Fibroblast of skin of right biceps (primary cell): Measurements from ENCODE around the gene DNASE2.
"Not testable (repeated sequence)": the region's sequence is repeated elsewhere in the genome, so short reads cannot be mapped to it uniquely, and the experiment has no call there.

ENCODE experiments used
- DNase-seq: peaks from one replicate; pipeline ENCODE4 v3.0.0-alpha.2; 2013

Gene DNASE2, protein sequence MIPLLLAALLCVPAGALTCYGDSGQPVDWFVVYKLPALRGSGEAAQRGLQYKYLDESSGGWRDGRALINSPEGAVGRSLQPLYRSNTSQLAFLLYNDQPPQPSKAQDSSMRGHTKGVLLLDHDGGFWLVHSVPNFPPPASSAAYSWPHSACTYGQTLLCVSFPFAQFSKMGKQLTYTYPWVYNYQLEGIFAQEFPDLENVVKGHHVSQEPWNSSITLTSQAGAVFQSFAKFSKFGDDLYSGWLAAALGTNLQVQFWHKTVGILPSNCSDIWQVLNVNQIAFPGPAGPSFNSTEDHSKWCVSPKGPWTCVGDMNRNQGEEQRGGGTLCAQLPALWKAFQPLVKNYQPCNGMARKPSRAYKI

GRCh38 chr19:12881172-12881808 lies at the start of gene DNASE2:
DNASE2 (minus strand) TSS chr19:12881449; CDS start chr19:12881375, 74 bp downstream.
- DNase-seq, result peak; percentile 89

- no peak for DNase-seq
These were observed 48.9 kb upstream of the DNASE2 start for GRCh38 chr19:12930002-12930645.

- no peak for DNase-seq
These were observed 43.5 kb upstream of the DNASE2 start for GRCh38 chr19:12924621-12925310.

- no peak for DNase-seq
These were observed 41.7 kb upstream of the DNASE2 start for GRCh38 chr19:12922959-12923358.

- no peak for DNase-seq
These were observed 39.8 kb upstream of the DNASE2 start for GRCh38 chr19:12921047-12921446.

DNA sequence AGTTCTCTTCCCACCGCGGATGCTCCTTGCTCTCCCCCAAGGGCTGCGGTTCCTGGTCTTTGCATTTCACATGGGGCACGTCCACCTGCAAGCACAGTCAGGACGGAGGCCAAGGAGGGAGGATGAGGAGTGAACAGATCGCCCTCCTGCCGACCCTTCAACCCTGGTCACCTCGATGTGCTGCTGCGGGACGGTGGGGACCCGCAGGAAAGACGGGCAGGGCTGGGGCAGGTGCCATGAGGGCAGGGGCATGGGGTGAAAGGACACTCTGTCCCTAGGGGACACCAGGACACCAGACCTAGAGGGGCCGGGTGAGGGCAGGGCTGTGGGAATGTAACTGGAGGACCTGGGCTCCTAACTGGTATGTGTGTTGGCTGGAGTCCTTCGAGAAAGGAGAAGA lies 37.0 kb upstream of the DNASE2 start:
- no peak for DNase-seq

GRCh38 chr19:12915860-12916259 lies 34.6 kb upstream of the DNASE2 start:
- DNase-seq, result not testable (repeated sequence)

DNA sequence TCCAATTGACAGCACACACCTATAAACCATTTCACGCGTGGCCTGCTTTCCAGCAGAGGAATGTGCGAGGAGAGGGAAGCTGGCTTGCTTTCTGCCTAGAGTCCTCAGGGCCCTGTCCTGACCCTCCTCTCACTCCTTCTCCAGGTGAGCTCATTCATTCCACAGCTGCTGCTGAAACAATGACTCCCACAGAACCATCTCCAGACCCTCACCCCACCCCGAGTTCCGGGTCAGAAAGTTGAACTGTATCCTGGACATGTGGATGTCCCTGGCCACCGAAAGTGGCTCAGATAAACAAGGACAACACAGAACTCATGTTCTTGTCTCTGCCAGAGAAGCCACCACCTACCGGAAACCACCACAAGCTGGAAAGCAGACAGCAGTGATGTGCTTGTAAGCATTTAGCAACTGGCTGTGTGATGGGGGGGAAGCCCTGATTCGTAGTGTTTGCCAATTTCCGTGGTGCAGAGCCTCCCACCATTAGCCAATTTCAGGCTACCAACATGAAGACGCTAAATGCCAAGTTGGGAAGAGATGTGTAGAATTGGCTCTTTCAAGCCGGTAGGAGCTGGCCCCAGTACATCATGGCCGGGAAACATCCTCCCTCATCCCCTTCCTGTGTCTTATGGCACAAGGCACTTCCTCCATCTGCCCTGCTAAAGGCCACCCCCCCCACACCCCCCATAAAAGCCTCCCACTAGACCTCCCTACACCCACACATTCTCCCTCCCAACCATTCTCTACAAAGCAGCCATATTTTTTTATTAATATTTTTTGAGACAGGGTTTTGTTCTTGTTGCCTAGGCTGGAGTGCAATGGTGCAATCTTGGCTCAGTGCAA lies 32.8 kb upstream of the DNASE2 start:
- peak; percentile 34 for DNase-seq

GRCh38 chr19:12913011-12913561 lies 31.8 kb upstream of the DNASE2 start:
- DNase-seq, result peak; percentile 70

- DNase-seq, result no peak
These were observed 31.3 kb upstream of the DNASE2 start for GRCh38 chr19:12912571-12912970.

DNA sequence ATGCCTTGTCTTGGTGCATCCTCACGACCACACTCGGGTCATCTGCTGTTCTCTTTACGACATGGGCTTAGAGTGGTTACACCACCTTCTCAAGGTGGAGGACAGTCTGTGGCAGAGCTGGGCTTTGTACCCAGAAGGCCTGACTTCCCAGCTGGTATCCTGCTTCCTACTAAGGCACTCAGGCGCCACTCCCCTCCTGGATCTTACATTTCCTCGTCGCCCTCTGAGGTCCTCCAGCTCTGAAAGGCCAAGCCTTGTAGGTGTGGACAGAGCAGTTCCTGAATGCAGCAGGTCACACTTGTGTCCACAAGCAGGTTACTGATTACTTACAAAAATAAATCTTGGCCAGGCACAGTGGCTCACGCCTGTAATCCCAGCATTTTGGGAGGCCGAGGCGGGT lies 25.9 kb upstream of the DNASE2 start:
- DNase-seq, result no peak

- no peak for DNase-seq
These were observed 18.8 kb upstream of the DNASE2 start for GRCh38 chr19:12899891-12900518.

- DNase-seq, result no peak
These were observed 15.2 kb upstream of the DNASE2 start for GRCh38 chr19:12896460-12896859.

- DNase-seq, result no peak
These were observed 12.3 kb upstream of the DNASE2 start for GRCh38 chr19:12893582-12893981.

DNA sequence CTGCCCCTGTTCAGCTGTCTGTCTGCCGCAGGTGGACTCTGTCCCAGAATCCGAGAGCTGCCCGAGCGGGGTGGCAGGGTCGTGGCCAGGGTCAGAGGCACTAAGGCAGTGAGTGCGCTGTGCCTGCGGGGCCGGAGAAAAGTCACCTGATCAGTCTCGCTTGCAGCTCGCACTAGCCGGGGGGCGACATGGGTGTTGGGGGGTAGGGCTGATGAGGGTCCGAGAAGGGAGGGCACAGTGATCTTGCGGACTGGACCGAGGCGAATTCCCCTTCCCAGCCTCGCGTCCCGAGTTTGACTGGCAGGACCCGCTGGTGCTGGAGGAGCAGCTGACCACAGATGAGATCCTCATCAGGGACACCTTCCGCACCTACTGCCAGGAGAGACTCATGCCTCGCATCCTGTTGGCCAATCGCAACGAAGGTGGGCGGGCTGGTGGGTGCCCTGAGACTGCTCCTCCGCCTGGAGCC lies 10.3 kb upstream of the DNASE2 start:
- no peak for DNase-seq

DNA sequence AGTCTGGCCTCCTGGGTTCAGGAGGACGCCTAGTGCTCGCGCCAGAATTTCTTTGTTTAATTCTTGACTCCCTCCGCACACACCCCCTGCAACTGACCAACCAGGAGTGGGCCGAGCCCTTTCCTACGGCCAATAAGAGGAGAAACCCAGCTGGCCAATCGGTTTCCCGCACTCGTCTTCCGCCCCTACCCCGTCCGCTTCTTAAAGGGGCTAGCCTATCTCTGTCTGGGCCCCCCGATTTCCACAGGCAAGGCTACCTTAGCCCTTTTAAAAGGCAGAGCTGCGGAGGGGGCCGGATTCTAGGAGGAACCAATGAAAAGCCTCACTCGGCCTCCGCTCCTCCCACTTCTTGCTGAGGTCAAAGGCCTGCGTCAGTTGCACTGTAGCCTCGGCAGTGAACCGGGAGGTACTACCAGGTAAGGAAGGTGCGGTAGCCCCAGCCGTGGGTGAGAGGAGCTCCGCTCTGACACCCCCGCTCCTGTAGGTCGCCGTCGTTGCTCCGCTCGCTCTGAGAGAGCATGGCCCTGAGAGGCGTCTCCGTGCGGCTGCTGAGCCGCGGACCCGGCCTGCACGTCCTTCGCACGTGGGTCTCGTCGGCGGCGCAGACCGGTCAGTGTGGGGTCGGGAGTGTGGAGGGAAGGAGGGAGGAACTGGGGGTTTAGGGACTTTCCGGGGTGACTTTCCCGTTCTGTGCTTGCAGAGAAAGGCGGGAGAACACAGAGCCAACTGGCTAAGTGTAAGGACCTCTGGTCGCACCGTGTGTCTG lies 9.7 kb upstream of the DNASE2 start, which contains the start of gene GCDH:
GCDH (plus strand) TSS at position 374 of the 766 bp plus-strand sequence; CDS start at position 519, 145 bp downstream.
- peak; percentile 99 for DNase-seq

GRCh38 chr19:12890299-12890786 lies 9.1 kb upstream of the DNASE2 start:
- not testable (repeated sequence) for DNase-seq

DNA sequence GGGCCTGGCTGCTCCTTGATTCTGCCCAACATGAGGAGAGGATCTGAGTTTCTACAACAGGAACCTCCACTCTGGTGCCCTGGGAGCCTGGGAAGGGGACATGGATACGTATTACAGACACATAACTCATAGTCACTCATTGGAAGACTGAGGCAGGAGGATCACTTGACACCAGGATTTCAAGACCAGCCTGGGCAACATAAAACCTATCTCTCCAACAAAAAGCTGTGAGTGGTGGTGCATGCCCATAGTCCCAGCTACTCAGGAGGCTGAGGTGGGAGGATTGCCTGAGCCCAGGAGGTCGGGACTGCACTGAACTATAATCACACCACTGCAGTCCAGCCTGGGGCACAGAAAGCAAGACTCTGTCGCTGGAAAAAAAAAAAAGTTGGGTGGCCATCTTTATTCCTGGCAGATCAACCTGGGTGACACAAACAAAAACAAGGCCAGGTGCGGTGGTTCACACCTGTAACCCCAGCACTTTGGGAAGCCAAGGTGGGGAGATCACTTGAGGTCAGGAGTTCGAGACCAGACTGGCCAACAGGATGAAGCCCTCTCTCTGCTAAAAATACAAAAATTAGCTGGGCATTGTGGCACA lies 6.9 kb upstream of the DNASE2 start:
- no peak for DNase-seq

GRCh38 chr19:12886969-12887747 lies 5.9 kb upstream of the DNASE2 start, which contains the start of gene KLF1:
KLF1 (minus strand) TSS chr19:12887201; CDS start chr19:12887140, 61 bp downstream.
- no peak for DNase-seq
